HG03342 (cell line): ENCODE results near the gene TJAP1.
"Not testable (repeated sequence)": the region's sequence is repeated elsewhere in the genome, so short reads cannot be mapped to it uniquely, and the experiment has no call there.

Source experiments
- ATAC-seq: cut with Tn5 transposase; IDR thresholded peaks from one replicate; pipeline ENCODE4 v1.9.1; 2021; ENCODE audit warnings: mild to moderate bottlenecking, moderate library complexity; ENCODE audit not compliant: unreplicated experiment

Gene TJAP1

GRCh38 chr6:43524483-43524961, 47.2 kb downstream of the TJAP1 start:
- ATAC-seq = no peak

- no peak for ATAC-seq
Observed at GRCh38 chr6:43532201-43532600, 54.8 kb downstream of the TJAP1 start.

- not testable (repeated sequence) for ATAC-seq
Observed at GRCh38 chr6:43538986-43539385, 61.6 kb downstream of the TJAP1 start.

- ATAC-seq = not testable (repeated sequence)
Observed at GRCh38 chr6:43539409-43539808, 62.0 kb downstream of the TJAP1 start.

GRCh38 chr6:43540507-43540906, 63.1 kb downstream of the TJAP1 start:
- ATAC-seq = no peak

GRCh38 chr6:43541774-43542471, 64.6 kb downstream of the TJAP1 start:
- no peak for ATAC-seq

- ATAC-seq = no peak
Observed at GRCh38 chr6:43544461-43544860, 67.1 kb downstream of the TJAP1 start.

GRCh38 chr6:43547222-43547621, 69.9 kb downstream of the TJAP1 start:
- no peak for ATAC-seq
